DMS53 treated with DMSO at 0.1 percent for 48 hours (cell line): ENCODE measurements around the gene PRR16.
A peak's percentile ranks its signal among the peaks of the same experiment; 100 is the strongest.

ENCODE experiments used
- DNase-seq: peaks from one replicate; lab custom pipeline; 2025; ENCODE audit not compliant: unreplicated experiment; lab: John Stamatoyannopoulos, UW

Gene PRR16

GRCh38 chr5:120564013-120564412 is 99.9 kb downstream of the PRR16 start:
- no peak for DNase-seq

GRCh38 chr5:120567066-120567465 is 103.0 kb downstream of the PRR16 start:
- no peak for DNase-seq

DNA sequence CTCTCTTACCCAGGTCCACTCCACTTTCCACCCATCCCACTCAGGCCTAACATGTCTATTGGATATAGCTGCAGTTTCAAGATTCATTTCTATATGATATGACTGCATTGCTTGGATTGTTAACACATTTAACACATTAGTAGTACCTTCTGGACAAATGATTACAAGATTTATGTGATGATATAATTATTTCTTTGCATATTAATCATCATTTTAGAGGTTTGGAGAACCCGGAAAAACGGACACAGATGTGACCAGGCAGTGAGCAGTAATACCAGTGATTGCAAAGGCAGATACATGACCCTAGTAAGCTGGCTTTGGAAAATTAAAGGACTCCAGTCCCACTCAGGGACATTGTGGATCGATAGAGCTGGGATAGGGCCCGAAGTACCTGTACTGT is 103.8 kb downstream of the PRR16 start:
- no peak for DNase-seq

DNA sequence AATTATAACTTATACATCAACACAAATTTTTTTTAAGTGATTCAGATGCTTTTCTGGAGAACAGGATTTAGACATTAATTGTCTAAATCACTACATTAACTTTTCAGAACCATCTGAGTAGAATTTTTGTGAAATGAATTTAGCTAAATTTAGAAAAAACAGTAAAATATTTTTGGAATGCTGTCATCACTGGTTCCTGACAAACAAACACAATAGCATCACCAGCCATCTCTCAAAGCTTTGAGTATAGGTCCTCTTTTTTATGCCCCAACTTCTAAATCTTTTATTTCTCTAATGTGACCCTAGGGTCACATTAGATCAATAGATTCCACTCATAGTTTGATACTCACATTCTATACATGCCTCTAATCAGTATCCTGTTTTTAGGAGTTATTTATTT is 104.6 kb downstream of the PRR16 start:
- no peak for DNase-seq

- no peak for DNase-seq
These were observed 112.5 kb downstream of the PRR16 start for GRCh38 chr5:120576588-120576987.

GRCh38 chr5:120582635-120583034 is 118.5 kb downstream of the PRR16 start:
- DNase-seq = no peak

- DNase-seq = no peak
These were observed 122.5 kb downstream of the PRR16 start for GRCh38 chr5:120586646-120587045.

- no peak for DNase-seq
These were observed 127.8 kb downstream of the PRR16 start for GRCh38 chr5:120591911-120592310.

DNA sequence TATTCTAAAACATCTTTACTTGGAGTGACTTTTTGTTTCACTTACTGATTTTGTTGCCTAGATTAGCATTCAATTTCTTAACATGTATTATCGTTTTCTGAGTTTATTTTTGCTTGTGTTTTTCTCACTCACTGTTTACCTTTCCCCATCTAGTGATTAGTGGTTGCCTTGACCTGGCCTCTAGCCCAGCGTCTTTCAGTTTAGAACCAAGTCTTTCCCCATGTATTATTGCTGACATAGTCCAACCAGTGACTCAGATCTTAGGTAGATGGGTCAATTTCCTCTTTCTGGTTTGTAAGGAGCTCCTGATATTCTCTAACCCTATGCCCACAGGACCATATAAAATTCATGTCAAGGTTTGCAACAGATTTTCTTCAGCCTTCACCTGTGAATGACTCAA is 135.5 kb downstream of the PRR16 start:
- peak; percentile 6 for DNase-seq

DNA sequence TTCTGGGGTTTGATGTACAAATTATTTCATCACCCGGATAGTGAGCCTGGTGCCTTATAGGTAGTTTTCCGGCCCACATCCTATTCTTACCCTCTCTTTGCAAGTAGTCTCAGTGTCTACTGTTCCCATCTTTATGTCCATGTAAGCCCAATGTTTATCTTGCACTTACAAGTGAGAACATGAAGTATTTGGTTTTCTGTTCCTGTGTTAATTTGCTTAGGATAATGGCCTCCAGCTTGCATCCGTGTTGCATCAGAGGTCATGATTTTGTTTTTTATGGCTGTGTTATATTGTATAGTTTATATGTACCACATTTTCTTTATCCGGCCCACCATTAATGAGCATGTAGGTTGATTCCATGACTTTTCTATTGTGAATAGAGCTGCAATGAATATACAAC is 136.5 kb downstream of the PRR16 start:
- DNase-seq = peak; percentile 84

DNA sequence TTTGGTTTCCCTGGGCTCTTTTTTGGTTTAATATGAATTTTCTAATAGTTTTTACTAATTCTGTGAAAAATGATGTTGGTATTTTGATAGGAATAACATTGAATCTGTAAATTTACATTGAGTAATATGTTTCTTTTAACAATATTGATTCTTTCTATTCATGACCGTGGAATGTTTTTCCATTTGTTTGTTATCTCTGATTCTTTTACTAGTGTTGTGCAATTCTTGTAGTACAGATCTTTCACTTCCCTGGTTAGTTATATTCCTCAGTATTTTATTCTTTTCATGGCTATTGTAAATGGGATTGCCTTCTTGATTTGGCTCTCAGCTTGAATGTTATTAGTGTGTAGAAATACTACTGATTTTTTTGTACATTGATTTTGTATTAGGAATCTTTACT is 137.9 kb downstream of the PRR16 start:
- no peak for DNase-seq

DNA sequence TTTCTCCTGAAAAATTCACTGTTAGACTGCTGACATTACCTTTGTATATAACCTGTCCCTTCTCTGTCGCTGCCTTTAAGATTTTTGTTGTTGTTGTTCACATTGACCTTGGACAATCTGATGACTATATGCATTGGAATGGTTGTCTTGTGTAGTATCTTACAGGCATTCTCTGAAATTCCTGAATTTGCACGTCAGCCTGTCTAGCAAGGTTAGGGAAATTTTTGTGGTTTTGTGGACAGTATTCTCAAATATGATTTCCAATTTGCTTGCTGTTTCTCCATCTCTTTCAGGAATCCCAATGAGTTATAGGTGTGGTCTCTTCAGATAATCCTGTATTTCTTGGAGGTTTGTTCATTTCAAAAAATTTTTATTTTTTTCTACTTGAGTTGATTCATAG is 140.8 kb downstream of the PRR16 start:
- no peak for DNase-seq

DNA sequence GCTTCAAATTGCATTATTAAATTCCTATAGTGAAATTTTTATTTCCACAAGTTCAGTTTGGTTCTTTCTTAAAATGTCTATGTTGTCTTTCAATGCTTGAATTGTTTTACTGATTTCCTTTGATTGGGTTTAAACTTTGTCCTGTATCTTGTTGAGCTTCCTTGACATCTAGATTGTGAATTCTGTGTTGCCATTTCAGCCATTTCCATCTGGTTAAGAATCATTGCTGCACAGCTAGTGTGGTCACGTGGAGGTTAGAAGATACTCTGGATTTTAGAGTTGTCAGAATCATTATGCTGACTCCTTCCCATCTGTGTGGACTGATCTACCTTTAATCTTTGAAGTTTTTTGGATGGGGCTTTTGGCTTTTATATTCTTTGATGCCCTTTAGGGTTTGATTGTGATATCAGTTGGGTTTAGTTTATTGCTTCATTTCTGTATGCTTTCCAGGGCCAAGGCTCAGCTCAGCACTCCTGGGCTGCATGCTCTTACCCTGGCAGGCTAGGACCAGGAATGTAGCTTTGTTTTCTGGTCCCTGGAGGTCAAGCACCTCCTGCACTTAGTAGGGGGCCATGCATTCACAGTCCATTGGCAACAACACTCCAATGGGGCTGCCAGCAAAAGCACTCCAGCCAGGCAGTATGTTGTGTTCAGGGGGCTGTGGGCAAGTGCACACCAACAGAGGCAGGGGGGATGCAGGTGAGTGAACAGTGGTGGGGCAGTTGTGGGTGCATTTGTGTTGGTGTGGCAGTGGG is 141.4 kb downstream of the PRR16 start:
- DNase-seq = no peak

- no peak for DNase-seq
These were observed 145.5 kb downstream of the PRR16 start for GRCh38 chr5:120609570-120609969.

- DNase-seq = no peak
These were observed 146.0 kb downstream of the PRR16 start for GRCh38 chr5:120610145-120610544.

DNA sequence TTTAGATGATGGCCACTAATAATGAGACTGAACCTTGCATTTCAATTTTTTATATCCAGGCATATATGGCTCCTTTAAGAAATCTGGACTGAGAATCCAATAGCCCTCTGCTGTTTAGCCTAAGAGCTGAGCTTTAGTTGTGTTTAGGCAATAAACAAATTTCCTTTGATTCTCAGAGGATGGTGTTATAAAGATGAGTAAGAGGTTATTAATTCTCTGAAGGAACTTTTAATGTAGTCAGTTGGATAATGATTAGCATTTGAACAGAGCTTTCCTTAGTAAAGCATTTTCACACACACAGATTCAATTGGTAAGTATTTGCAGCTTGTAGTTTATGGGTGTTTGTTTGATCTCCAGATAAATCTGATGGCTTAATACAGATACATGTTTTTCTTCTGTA is 149.6 kb downstream of the PRR16 start:
- no peak for DNase-seq

- DNase-seq = no peak
These were observed 150.6 kb downstream of the PRR16 start for GRCh38 chr5:120614531-120615180.

- DNase-seq = no peak
These were observed 152.0 kb downstream of the PRR16 start for GRCh38 chr5:120615967-120616645.

DNA sequence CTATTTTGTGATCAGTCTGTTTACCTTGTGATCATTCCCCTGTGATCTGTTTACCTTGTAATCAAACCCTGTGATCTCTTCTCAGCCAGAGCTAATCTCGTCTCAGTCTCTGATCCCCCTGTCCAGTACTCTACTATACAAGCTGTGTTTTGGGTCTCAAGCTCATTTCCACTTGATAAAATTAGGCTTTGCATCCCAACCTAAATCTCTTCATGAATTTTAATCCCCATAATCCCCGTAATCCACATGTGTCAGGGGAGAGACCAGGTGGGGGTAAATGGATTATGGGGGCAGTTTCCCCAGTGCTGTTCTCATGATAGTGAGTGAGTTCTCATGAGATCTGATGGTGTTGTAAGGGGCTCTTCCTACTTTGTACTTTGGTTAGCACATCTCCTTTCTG is 157.2 kb downstream of the PRR16 start:
- no peak for DNase-seq

DNA sequence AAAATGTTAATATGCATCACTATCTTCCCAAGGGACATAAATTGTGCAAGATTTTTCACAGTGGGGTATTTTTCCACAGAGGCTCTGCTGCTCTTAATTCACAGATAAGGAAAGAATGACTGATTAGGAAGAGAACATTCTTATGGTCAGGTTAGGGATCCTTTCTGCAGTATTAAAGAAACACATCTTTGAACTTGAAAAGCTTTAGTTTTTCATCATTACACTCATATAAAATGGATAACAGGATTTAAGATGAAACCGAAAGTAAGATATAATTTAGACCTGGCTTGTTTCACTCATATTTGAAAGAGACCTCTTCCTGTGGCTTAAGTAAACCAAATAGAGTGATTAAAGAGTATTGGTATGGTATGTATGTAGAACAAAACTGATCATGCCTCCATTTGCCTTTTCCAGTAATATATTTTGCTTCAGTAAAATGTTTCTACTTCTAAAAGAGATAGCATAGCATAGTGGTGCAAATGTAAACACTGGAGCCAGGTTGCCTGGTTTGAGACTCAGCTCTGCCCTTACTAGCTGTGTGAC is 160.0 kb downstream of the PRR16 start:
- DNase-seq = no peak

- DNase-seq = no peak
These were observed 164.1 kb downstream of the PRR16 start for GRCh38 chr5:120628156-120628555.

DNA sequence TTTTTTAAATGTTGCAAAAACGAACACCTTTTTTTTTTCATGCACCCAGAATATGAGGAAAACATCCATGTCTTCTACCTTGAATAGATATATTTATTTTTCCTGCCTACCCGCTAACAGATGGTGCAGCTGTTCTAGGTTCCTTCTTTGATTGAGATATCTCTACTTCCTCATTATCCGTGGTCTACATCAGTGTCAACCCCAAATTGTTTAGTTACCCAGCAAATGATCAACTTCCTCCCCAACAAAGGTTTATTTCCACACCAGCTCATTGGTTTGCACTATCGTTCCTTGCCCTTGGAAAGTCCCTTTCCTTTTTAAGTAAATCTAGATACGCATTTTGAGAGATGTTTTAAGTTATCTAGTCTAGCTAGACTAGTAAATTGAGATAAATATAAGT is 166.4 kb downstream of the PRR16 start:
- no peak for DNase-seq
